Mammary epithelial cell (primary cell): ENCODE results near the gene PQBP1.

Experiments
- CTCF ChIP-seq, 2 donors: IDR thresholded peaks in 1 of 2; conservative IDR thresholded peaks in 1 of 2; 2 replicates each; pipeline ENCODE4 v1.5.1; 2011 to 2012; ENCODE audit warnings: inconsistent platforms in 2 of 2, low read length in 2 of 2, mild to moderate bottlenecking in 2 of 2, control low read depth in 1 of 2, low read depth in 1 of 2; ENCODE audit not compliant: insufficient read depth in 1 of 2; ENCODE audit errors: extremely low read depth in 1 of 2
- EZH2 ChIP-seq: IDR thresholded peaks from 2 replicates; pipeline ENCODE4 v1.6.1; 2012; ENCODE audit warnings: low read length, inconsistent platforms, borderline replicate concordance

GRCh38 chrX:48893556-48894348 is 4.0 kb upstream of the PQBP1 start:
- TF ChIP-seq EZH2 (no peak), CTCF (conservative IDR thresholded peaks at IDR 0.05 in 1 of 2, IDR thresholded peaks at IDR 0.05 in 1 of 2; ENCODE audit: extremely low read depth in 1 of 2, insufficient read depth in 1 of 2, low read depth in 1 of 2, low read length in 2 of 2) (no peak)
